GM10248 (cell line): ENCODE data around the gene RABL6.
"Not testable (repeated sequence)": the region's sequence is repeated elsewhere in the genome, so short reads cannot be mapped to it uniquely, and the experiment has no call there.

ENCODE experiments used
- CTCF ChIA-PET: fragments of 300-600 bp; sonication (Branson Sonifier 250); formaldehyde crosslinking; extraction: SDS; loops from one replicate; lab custom pipeline; 2021; ENCODE audit warnings: antibody characterized with exemption; lab: Yijun Ruan, JAX
- POLR2A ChIA-PET: fragments of 350-650 bp; sonication (Branson Sonifier 250); formaldehyde crosslinking; extraction: SDS; loops from one replicate; lab custom pipeline; 2020; ENCODE audit warnings: antibody characterized with exemption; lab: Yijun Ruan, JAX
- DNase-seq: peaks from one replicate; pipeline ENCODE4 v3.0.0; 2012; ENCODE audit errors: extremely low spot score
- TF ChIP-seq, protein P1 (sequence below): IDR thresholded peaks from 2 replicates; pipeline ENCODE4 v1.5.1; 2012; ENCODE audit warnings: mild to moderate bottlenecking, low read depth; ENCODE audit errors: extremely low read depth, missing control alignments, control extremely low read depth

RABL6 gene

DNA sequence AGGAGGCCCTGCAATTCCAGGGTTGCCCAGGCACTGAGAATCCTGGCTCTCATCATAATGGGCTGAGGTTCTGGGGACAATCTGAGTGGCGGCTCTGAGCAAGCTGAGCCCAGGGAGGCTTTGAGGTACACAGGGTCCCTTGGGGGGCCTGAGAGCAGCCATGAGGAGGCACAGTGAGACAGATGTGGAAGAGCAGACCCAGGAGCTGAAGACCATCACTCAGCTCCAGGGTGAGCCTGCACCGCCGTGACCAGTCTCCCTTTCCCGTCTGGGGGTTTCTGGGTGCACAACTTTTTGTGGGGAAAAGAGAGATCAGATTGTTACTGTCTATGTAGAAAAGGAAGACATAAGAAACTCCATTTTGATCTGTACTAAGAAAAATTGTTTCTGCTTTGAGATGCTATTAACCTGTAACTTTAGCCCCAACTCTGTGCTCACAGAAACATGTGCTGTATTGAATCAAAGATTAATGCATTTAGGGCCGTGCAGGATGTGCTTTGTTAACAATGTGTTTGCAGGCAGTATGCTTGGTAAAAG lies 11.4 kb upstream of the RABL6 start, which contains the start of gene CCDC183:
Gene CCDC183 (plus strand): TSS at position 101 of the 537 bp plus-strand sequence. CDS start 60 bp downstream, at position 161.
- CTCF ChIA-PET: interaction anchor here (1.1 kb wide), 1 partner anchor 46 kb away, joined by 3 read pairs; the partner anchor contains the start of gene AJM1
- TF ChIP-seq, protein P1, sequence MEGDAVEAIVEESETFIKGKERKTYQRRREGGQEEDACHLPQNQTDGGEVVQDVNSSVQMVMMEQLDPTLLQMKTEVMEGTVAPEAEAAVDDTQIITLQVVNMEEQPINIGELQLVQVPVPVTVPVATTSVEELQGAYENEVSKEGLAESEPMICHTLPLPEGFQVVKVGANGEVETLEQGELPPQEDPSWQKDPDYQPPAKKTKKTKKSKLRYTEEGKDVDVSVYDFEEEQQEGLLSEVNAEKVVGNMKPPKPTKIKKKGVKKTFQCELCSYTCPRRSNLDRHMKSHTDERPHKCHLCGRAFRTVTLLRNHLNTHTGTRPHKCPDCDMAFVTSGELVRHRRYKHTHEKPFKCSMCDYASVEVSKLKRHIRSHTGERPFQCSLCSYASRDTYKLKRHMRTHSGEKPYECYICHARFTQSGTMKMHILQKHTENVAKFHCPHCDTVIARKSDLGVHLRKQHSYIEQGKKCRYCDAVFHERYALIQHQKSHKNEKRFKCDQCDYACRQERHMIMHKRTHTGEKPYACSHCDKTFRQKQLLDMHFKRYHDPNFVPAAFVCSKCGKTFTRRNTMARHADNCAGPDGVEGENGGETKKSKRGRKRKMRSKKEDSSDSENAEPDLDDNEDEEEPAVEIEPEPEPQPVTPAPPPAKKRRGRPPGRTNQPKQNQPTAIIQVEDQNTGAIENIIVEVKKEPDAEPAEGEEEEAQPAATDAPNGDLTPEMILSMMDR: no peak
- DNase-seq: no peak
- POLR2A ChIA-PET: no interaction called here

DNA sequence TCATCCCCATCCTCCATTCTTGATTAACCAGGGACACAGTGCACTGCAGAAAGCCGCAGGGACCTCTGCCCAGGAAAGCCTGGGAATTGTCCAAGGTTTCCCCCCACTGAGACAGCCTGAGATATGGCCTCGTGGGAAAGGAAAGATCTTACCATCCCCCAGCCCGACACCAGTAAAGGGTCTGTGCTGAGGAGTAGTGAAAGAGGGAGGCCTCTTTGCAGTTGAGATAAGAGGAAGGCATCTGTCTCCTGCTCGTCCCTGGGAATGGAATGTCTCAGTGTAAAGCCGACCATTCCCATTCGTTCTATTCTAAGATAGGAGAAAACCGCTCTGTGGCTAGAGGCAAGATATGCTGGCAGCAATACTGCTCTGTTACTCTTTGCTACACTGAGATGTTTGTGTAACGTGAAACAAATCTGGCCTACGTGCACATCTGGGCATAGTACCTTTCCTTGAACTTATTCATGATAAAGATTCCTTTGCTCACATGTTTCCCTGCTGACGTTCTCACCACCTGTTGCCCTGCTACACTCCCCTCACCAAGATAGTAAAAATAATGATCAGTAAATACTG lies 10.9 kb upstream of the RABL6 start:
- POLR2A ChIA-PET, DNase-seq: not testable (repeated sequence)
- CTCF ChIA-PET: interaction anchor here (1.1 to 1.5 kb wide), 2 partner anchors 10 to 45 kb away, joined by 3 to 4 read pairs; partner anchors contain the start of genes AJM1 and RABL6

DNA sequence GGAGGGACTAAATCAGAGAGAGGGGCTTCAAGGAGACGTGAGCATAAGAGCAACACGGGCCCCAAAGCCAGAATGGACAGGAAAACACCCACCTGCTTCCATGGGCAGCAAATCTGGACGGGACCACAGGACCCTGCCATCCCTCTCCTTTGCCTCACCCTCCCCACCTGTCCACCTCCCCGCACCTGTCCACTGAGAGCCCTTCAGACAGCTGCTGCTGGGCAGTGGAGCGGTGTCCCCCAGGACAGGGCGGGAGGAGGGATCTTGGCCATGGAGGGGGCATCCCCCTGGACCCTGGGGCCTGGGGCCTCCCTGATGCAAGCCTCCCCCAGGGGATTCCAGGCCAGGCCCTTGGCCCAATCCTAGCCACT lies 9.1 kb upstream of the RABL6 start:
- TF ChIP-seq, protein P1: no peak
- CTCF ChIA-PET: interaction anchor here (1.2 to 1.6 kb wide), 5 partner anchors 10 to 236 kb away, joined by 3 to 5 read pairs (median 4); partner anchors contain the start of gene AJM1
- POLR2A ChIA-PET: no interaction called here
- DNase-seq: no peak

DNA sequence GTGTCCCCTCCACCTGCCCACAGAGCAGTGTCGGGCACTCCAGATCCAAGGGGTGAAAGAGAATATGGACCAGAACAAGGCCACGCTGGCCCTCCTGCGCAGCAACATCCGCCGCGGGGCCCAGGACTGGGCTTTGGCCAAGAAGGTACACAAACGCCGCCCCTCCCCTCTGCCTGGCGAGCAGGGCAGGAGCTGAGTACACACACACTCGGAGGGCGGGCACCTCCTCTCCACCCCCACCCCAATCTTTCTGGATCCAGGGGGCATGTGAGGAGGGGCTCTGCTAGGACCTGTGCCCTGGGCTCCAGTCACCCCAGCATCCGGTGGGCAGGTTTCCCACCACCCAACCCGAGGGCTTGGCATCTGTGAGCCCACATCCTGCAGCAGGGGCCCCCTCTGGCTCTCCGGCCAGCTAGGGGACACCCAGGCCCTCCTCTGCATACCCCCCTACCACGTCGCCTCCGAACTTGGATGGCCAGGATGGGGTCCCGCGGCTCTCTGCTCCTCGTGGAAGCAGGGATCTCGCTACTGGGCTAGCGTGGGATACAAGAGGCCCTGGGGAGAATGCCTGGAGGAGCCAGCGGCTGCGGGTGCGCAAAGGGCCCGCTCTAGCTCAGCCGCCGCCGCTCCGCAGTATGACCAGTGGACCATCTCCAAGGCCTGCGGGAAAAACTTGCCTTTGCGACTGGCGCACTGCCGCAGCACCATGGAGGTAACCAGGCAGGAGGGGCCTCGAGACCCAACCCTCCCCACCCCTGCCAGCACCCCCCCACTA lies 8.5 kb upstream of the RABL6 start:
- TF ChIP-seq, protein P1: no peak
- POLR2A ChIA-PET: interaction anchor here (0.6 to 1.1 kb wide), 2 partner anchors 18 to 43 kb away, joined by 3 to 8 read pairs; partner anchors contain the start of gene AJM1
- CTCF ChIA-PET: interaction anchor here (1.2 to 1.6 kb wide), 3 partner anchors 11 to 43 kb away, joined by 4 to 5 read pairs (median 5); partner anchors contain the start of gene AJM1
- DNase-seq: peak; percentile 17

DNA sequence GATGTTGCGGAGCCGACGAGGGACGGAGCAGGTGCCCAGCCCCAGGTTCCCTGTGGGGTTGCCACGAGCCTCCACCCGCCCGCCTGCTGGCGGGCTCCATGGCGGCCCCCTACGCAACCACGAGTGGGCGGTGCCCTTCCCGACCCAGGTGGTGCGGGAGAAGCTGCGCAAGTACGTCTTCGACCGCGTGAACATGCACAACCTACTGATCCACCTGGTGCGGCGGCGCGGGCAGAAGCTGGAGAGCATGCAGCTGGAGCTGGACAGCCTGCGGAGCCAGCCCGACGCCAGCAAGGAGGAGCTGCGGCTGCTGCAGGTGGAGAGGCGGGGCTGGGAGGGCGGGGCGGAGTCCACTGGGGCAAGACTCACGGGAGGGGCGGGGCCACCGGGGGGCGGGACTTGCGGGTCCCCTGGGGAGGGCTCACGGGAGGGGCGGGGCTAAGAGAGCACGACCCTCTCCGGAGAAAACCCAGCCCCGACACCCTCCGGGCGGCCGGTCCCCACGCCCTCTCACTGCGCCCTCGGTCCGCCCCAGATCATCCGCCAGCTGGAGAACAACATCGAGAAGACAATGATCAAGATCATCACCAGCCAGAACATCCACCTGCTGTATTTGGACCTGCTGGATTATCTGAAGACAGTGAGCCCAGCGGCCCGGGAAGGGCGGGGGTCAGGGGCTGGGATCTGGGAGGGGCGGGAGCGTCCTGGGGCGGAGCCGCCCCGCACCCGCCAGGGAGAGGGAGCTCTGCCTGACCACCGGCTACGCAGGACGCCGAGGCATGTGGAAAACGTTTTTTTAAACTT lies 7.7 kb upstream of the RABL6 start:
- ChIA-PET CTCF (interaction anchor here (1.0 to 1.8 kb wide), 7 partner anchors 8 to 235 kb away, joined by 4 to 9 read pairs (median 5); partner anchors contain the start of genes AJM1 and TMEM141), POLR2A (interaction anchor here (0.6 to 1.1 kb wide), 2 partner anchors 17 to 42 kb away, joined by 3 to 8 read pairs; partner anchors contain the start of gene AJM1)
- TF ChIP-seq, protein P1: no peak
- DNase-seq: peak; percentile 93

DNA sequence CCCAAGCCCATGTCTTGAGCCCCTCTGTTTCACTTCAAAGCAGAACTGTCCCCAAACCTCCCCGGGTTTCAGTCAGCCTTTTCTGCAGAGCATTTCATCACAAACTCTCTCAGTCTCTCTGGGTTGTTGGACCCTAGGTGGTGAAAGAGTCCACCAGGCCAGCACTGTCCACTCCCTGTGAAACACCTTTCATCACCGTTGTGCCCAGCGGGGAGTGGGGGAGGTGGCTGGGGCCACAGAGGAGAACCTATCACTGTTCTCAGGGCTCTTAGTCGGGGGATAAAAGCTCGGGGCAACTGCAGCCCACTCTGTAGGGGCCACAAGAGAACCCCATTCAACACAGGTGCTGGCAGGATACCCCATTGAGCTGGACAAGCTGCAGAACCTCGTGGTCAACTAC lies 5.4 kb upstream of the RABL6 start:
- CTCF ChIA-PET: interaction anchor here (1.8 to 3.2 kb wide), 4 partner anchors 9 to 75 kb away, joined by 5 to 21 read pairs (median 7); partner anchors contain the start of gene AJM1
- POLR2A ChIA-PET: interaction anchor here (0.6 kb wide), 1 partner anchor 268 kb away, joined by 3 read pairs; the partner anchor contains the start of gene SAPCD2

DNA sequence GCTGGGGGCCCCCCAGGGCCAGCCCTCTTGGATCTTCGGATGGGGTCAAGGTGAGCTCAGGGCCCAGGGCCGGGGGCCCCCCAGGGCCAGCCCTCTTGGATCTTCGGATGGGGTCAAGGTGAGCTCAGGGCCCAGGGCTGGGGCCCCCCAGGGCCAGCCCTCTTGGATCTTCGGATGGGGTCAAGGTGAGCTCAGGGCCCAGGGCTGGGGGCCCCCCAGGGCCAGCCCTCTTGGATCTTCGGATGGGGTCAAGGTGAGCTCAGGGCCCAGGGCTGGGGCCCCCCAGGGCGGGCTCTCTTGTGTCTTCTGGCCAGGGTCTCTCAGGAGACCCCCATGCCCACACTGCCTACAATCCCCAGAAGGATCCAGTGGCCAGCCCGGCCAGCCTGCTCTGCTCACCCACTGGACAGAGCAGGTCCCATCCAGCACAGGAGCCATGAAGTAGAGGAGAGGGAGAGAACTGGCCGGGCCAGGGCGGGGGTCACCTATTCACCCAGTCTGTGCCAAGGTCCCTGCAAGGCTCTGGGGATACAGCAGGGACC lies 4.7 kb upstream of the RABL6 start:
- CTCF ChIA-PET: interaction anchor here (2.0 to 3.2 kb wide), 3 partner anchors 10 to 39 kb away, joined by 5 to 21 read pairs (median 9); partner anchors contain the start of gene AJM1
- POLR2A ChIA-PET, DNase-seq: not testable (repeated sequence)

More for the DNA sequence above, 5.4 kb upstream of the RABL6 start:
- TF ChIP-seq, protein P1: no peak
- no peak for DNase-seq
